HCT116 (cell line): ENCODE results near the gene ADK. TPM values are rescaled to one million over a fixed set of nuclear protein-coding genes. Genes with fewer than 3 reads are reported as not detected.

Experiments
- ATAC-seq: fragments of 200-7000 bp; cut with Tn5 transposase; 2 replicates; pipeline ENCODE4 v1.9.1; 2020; ENCODE audit warnings: mild to moderate bottlenecking, moderate library complexity
- BruUV-seq: library from RNA; stranded (reverse); fragments of 400-500 nt; replicated peaks from 2 replicates; lab custom pipeline; 2021; lab: Mats Ljungman, UMichigan
- CTCF ChIA-PET: fragments of 300-600 bp; sonication (Branson Sonifier 250); formaldehyde crosslinking; loops from one replicate; lab custom pipeline; 2021; ENCODE audit warnings: antibody characterized with exemption; lab: Charles Lee
- POLR2A ChIA-PET: fragments of 300-600, 350-600 bp; sonication (Branson Sonifier 250); formaldehyde crosslinking; loops from one replicate; lab custom pipeline; 2021; ENCODE audit warnings: antibody characterized with exemption; lab: Charles Lee
- RAD21 ChIA-PET, 2 experiments: fragments of 300-600 bp; sonication (Branson Sonifier 250); formaldehyde crosslinking; loops; one replicate each; lab custom pipeline; 2023; ENCODE audit warnings: low total read pairs in 2 of 2; ENCODE audit not compliant: uncharacterized antibody in 2 of 2, unreplicated experiment in 2 of 2, low non-redundant PET in 1 of 2; lab: Charles Lee
- DNase-seq: peaks from one replicate; pipeline ENCODE4 v3.0.0-alpha.2; 2010; ENCODE audit warnings: low read depth, low spot score
- H2AFZ ChIP-seq: fragments of 200-600 bp; shearing (Covaris generic), sonication (generic); 2 replicates; pipeline ENCODE4 v1.6.1; 2017; ENCODE audit warnings: low read depth, mixed run types, mixed read lengths, antibody characterized with exemption, low read length; ENCODE audit not compliant: poor library complexity, severe bottlenecking
- H3K27ac ChIP-seq: 2 replicates; pipeline ENCODE4 v1.5.1; 2012; ENCODE audit warnings: low read depth, low read length
- H3K27me3 ChIP-seq: fragments of 200-600 bp; sonication (generic); 2 replicates; pipeline ENCODE4 v1.6.1; 2016; ENCODE audit warnings: mixed run types, low read length, mixed read lengths; ENCODE audit not compliant: insufficient read depth
- H3K36me3 ChIP-seq, 2 experiments: fragments of 200-500 bp in 1 of 2; fragments of 200-600 bp in 1 of 2; sonication (Bioruptor generic) in 1 of 2; sonication (generic) in 1 of 2; 2 replicates each; pipeline versions ENCODE4 v1.5.1 to v1.6.1; 2014 to 2016; ENCODE audit warnings: low read length in 2 of 2, inconsistent platforms in 1 of 2, mixed read lengths in 1 of 2, mixed run types in 1 of 2; ENCODE audit not compliant: insufficient read depth in 2 of 2, control insufficient read depth in 1 of 2
- H3K4me1 ChIP-seq, 2 experiments: fragments of 200-600 bp in 1 of 2; sonication (generic) in 1 of 2; 2 replicates each; pipeline versions ENCODE4 v1.5.1 to v1.6.1; 2012 to 2017; ENCODE audit warnings: low read length in 2 of 2, inconsistent platforms in 1 of 2, mild to moderate bottlenecking in 1 of 2, mixed read lengths in 1 of 2, mixed run types in 1 of 2, moderate library complexity in 1 of 2; ENCODE audit not compliant: insufficient read depth in 2 of 2, control insufficient read depth in 1 of 2
- H3K4me2 ChIP-seq: fragments of 200-600 bp; sonication (generic); 2 replicates; pipeline ENCODE4 v1.6.1; 2017; ENCODE audit warnings: mixed run types, low read length, mixed read lengths
- H3K4me3 ChIP-seq, 2 experiments: fragments of 200-600 bp in 1 of 2; sonication (generic) in 1 of 2; replicated peaks in 1 of 2; 2 replicates each; pipeline ENCODE4 v1.5.1; 2011 to 2016; ENCODE audit warnings: low read length in 2 of 2, control low read depth in 1 of 2, low read depth in 1 of 2, mild to moderate bottlenecking in 1 of 2, mixed read lengths in 1 of 2, mixed run types in 1 of 2
- H3K79me2 ChIP-seq: fragments of 200-600 bp; sonication (generic); 2 replicates; pipeline ENCODE4 v1.6.1; 2017; ENCODE audit warnings: mild to moderate bottlenecking, mixed run types, low read length, moderate library complexity, mixed read lengths; ENCODE audit not compliant: insufficient read depth
- H3K9ac ChIP-seq: fragments of 200-600 bp; sonication (generic); 2 replicates; pipeline ENCODE4 v1.6.1; 2016; ENCODE audit warnings: low read length, mixed read lengths
- H3K9me2 ChIP-seq: fragments of 200-600 bp; sonication (generic), shearing (Covaris generic); 2 replicates; pipeline ENCODE4 v1.6.1; 2017; ENCODE audit warnings: mixed run types, mild to moderate bottlenecking, moderate library complexity; ENCODE audit not compliant: insufficient read depth
- H3K9me3 ChIP-seq, 2 experiments: fragments of 200-500 bp in 1 of 2; fragments of 200-600 bp in 1 of 2; sonication (Bioruptor generic) in 1 of 2; sonication (generic) in 1 of 2; 2 replicates each; pipeline ENCODE4 v1.6.1; 2014 to 2017; ENCODE audit warnings: low read length in 2 of 2, mixed read lengths in 2 of 2, inconsistent platforms in 1 of 2, low read depth in 1 of 2, mild to moderate bottlenecking in 1 of 2, mixed run types in 1 of 2, moderate library complexity in 1 of 2; ENCODE audit not compliant: control insufficient read depth in 1 of 2, insufficient read depth in 1 of 2
- H4K20me1 ChIP-seq: fragments of 200-600 bp; sonication (generic), shearing (Covaris generic); 2 replicates; pipeline ENCODE4 v1.6.1; 2017; ENCODE audit warnings: mixed run types, mild to moderate bottlenecking, moderate library complexity; ENCODE audit not compliant: insufficient read depth
- CBX3 ChIP-seq: IDR thresholded peaks from 2 replicates; pipeline ENCODE4 v1.6.1; 2012; ENCODE audit warnings: low read depth
- CTCF ChIP-seq, 3 experiments: fragments of 200-600 bp in 1 of 3; sonication (generic) in 1 of 3; IDR thresholded peaks in 2 of 3; conservative IDR thresholded peaks in 1 of 3; 2 replicates each; pipeline ENCODE4 v1.5.1; 2012 to 2017; ENCODE audit warnings: low read depth in 2 of 3, low read length in 2 of 3, antibody characterized with exemption in 1 of 3, borderline replicate concordance in 1 of 3, control low read depth in 1 of 3, mild to moderate bottlenecking in 1 of 3, mixed read lengths in 1 of 3, mixed run types in 1 of 3, moderate library complexity in 1 of 3; ENCODE audit not compliant: insufficient read depth in 1 of 3
- ELF1 ChIP-seq: IDR thresholded peaks from 2 replicates; pipeline ENCODE4 v1.6.1; 2012; ENCODE audit warnings: low read depth, borderline replicate concordance
- FOSL1 ChIP-seq: IDR thresholded peaks from 2 replicates; pipeline ENCODE4 v1.6.1; 2012; ENCODE audit warnings: low read depth
- JUND ChIP-seq: IDR thresholded peaks from 2 replicates; pipeline ENCODE4 v1.6.1; 2012
- MAX ChIP-seq: IDR thresholded peaks from 2 replicates; pipeline ENCODE4 v1.6.1; 2012
- POLR2A ChIP-seq: IDR thresholded peaks from 2 replicates; pipeline ENCODE4 v1.7.0; 2011; ENCODE audit warnings: borderline replicate concordance; ENCODE audit not compliant: insufficient read depth, insufficient read length; ENCODE audit errors: extremely low read depth
- POLR2AphosphoS5 ChIP-seq: IDR thresholded peaks from 2 replicates; pipeline ENCODE4 v1.6.1; 2011; ENCODE audit warnings: mild to moderate bottlenecking, low read depth, low read length, moderate library complexity
- SIN3A ChIP-seq: IDR thresholded peaks from 2 replicates; pipeline ENCODE4 v1.6.1; 2012; ENCODE audit warnings: low read depth
- ZBTB33 ChIP-seq: IDR thresholded peaks from 2 replicates; pipeline ENCODE4 v1.6.1; 2011; ENCODE audit warnings: mild to moderate bottlenecking, low read length, moderate library complexity; ENCODE audit not compliant: insufficient replicate concordance; ENCODE audit errors: extremely low read depth
- ZFX ChIP-seq: fragments of 450-650 bp; IDR thresholded peaks from 2 replicates; pipeline ENCODE4 v1.6.1; 2017
- ZNF274 ChIP-seq: fragments of 200-500 bp; sonication (Bioruptor generic); IDR thresholded peaks from 2 replicates; pipeline ENCODE4 v1.6.1; 2014; ENCODE audit warnings: mild to moderate bottlenecking, low read depth, low read length, inconsistent platforms
- intact Hi-C: fragments of 100-400 bp; cut with micrococcal nuclease; formaldehyde crosslinking; loops from 2 replicates; pipeline ENCODE4 v1.10.0; 2022
- total RNA-seq: library from RNA; stranded (reverse); gene quantifications from one replicate; pipeline ENCODE4 v1.2.1, GENCODE V29; 2021; ENCODE audit not compliant: unreplicated experiment

ADK gene
- total RNA-seq, 1 experiment from 2014 or later = 55.0 TPM

GRCh38 chr10:74415146-74415839 is 264.3 kb downstream of the ADK start:
- DNase-seq = no peak
- no peaks in the 10 kb centered on the region for H3K9me2 ChIP-seq
- H3K36me3 ChIP-seq = 0 out of 4 replicates have a peak, but pooled peaks cover 0 to 5% of the 10 kb centered on the region in 2 experiments
- no peaks in the 10 kb centered on the region for H3K9me3 ChIP-seq
- CTCF ChIA-PET = no interaction called here
- POLR2A ChIA-PET = no interaction called here
- no peak overlapping the region for H3K4me3 ChIP-seq
- H2AFZ ChIP-seq = no peak overlapping the region
- H3K4me2 ChIP-seq = no peak overlapping the region
- intact Hi-C loops = loop anchor here (10.0 kb wide), 1 partner anchor 680 kb away; a partner anchor contains a TSS
- H3K9ac ChIP-seq = no peak overlapping the region
- ATAC-seq = no peak
- no peaks in the 10 kb centered on the region for H3K27me3 ChIP-seq
- no peaks in the 10 kb centered on the region for H4K20me1 ChIP-seq
- TF ChIP-seq POLR2AphosphoS5 = no peak
- peaks cover 0 to 7% of the 10 kb centered on the region in 2 experiments; a peak in 1 of 4 replicates for H3K4me1 ChIP-seq
- no TSS peak for BruUV-seq
- H3K79me2 ChIP-seq = no peaks in the 10 kb centered on the region
- H3K27ac ChIP-seq = no peak overlapping the region
- RAD21 ChIA-PET = no interaction called here

- DNase-seq = no peak
- Histone ChIP-seq H3K9ac (no peak overlapping the region), H3K4me2 (no peak overlapping the region), H3K79me2 (no peaks in the 10 kb centered on the region), H3K9me3 (no peaks in the 10 kb centered on the region), H3K4me3 (no peak overlapping the region), H3K27me3 (no peaks in the 10 kb centered on the region), H3K9me2 (no peaks in the 10 kb centered on the region), H4K20me1 (no peaks in the 10 kb centered on the region), H3K27ac (no peak overlapping the region), H3K36me3 (no peaks in the 10 kb centered on the region), H2AFZ (no peak overlapping the region), H3K4me1 (peaks cover 0 to 7% of the 10 kb centered on the region in 2 experiments; a peak in 1 of 4 replicates)
- ChIA-PET CTCF (no interaction called here), RAD21 (no interaction called here), POLR2A (no interaction called here)
- intact Hi-C loops = loop anchor here (10.0 kb wide), 1 partner anchor 677 kb away; a partner anchor contains a TSS
- BruUV-seq = no TSS peak
- TF ChIP-seq POLR2A (no peak), ELF1 (no peak), CTCF (IDR thresholded peaks at IDR 0.05 in 2 of 3, conservative IDR thresholded peaks at IDR 0.05 in 1 of 3; ENCODE audit: borderline replicate concordance in 1 of 3, insufficient read depth in 1 of 3, low read depth in 2 of 3, low read length in 2 of 3) (no peak), CBX3 (no peak), ZFX (no peak), SIN3A (no peak), ZNF274 (no peak), MAX (no peak), ZBTB33 (no peak), FOSL1 (no peak), JUND (no peak)
- no peak for ATAC-seq
Observed at GRCh38 chr10:74417397-74417796, 266.4 kb downstream of the ADK start.
